Sigmoid colon (tissue), 7 donors: Measurements from ENCODE around the gene SHC3. TPM values are rescaled to one million over a fixed set of nuclear protein-coding genes. Genes with fewer than 3 reads are reported as not detected.

Experiments used
- DNase-seq: peaks from one replicate; pipeline ENCODE4 v3.0.0-alpha.2; 2019
- H3K27ac ChIP-seq, 4 donors: fragments of 200-600 bp; sonication (generic); one replicate each; pipeline ENCODE4 v1.5.1; 2016 to 2019; ENCODE audit warnings: mild to moderate bottlenecking in 1 of 4
- H3K27me3 ChIP-seq, 3 donors: fragments of 200-600 bp; sonication (generic); one replicate each; pipeline ENCODE4 v1.5.1; 2019; ENCODE audit warnings: mild to moderate bottlenecking in 1 of 3
- H3K36me3 ChIP-seq, 4 donors: fragments of 200-600 bp; sonication (generic); one replicate each; pipeline ENCODE4 v1.5.1; 2016 to 2019
- H3K4me1 ChIP-seq, 4 donors: fragments of 200-600 bp; sonication (generic); one replicate each; pipeline ENCODE4 v1.5.1; 2017 to 2019
- H3K4me3 ChIP-seq, 4 donors: fragments of 200-600 bp; sonication (generic); one replicate each; pipeline ENCODE4 v1.5.1; 2017 to 2019; ENCODE audit warnings: mild to moderate bottlenecking in 2 of 4, moderate library complexity in 1 of 4
- H3K9me3 ChIP-seq, 4 donors: fragments of 200-600 bp in 3 of 4; sonication (generic) in 3 of 4; one replicate each; pipeline versions ENCODE4 v1.5.1 to v1.6.1; 2013 to 2019
- EP300 ChIP-seq, 4 donors: sonication (generic); formaldehyde crosslinking; IDR thresholded peaks; one replicate each; pipeline ENCODE4 v1.6.1; 2017; ENCODE audit warnings: antibody characterized with exemption in 4 of 4
- POLR2A ChIP-seq, 2 donors: fragments of 450-650 bp; IDR thresholded peaks; one replicate each; pipeline ENCODE4 v1.6.1; 2016; ENCODE audit warnings: antibody characterized with exemption in 2 of 2, mild to moderate bottlenecking in 2 of 2, moderate library complexity in 2 of 2
- POLR2AphosphoS5 ChIP-seq, 4 donors: sonication (generic); formaldehyde crosslinking; IDR thresholded peaks; one replicate each; pipeline ENCODE4 v1.6.1; 2017; ENCODE audit warnings: antibody characterized with exemption in 4 of 4
- WGBS, 2 donors: extraction: QIAGEN DNeasy Blood & Tissue Kit; methylation state at CpG; one replicate each; pipeline ENCODE4 v1.1.7; 2013; 5-methylcytosine and 5-hydroxymethylcytosine counted together
- intact Hi-C: fragments of 100-400 bp; cut with DNase I; formaldehyde crosslinking; loops from one replicate; pipeline ENCODE4 v1.15.1; 2023
- polyA plus RNA-seq, 3 donors: library from polyadenylated mRNA; stranded (reverse); fragments of 200-250 nt; gene quantifications; one replicate each; pipeline ENCODE4 v1.2.3, GENCODE V29; 2013
- total RNA-seq, 4 donors: library from RNA; depleted of rRNA; stranded (reverse); fragments of >200 nt; gene quantifications; one replicate each; pipeline ENCODE4 v1.1.0, GENCODE V29; 2016
- TF ChIP-seq, protein P1 (sequence below), 4 experiments: fragments of 450-650 bp in 3 of 4; fragments of 200-600 bp in 1 of 4; IDR thresholded peaks; one replicate each; pipeline ENCODE4 v1.5.1; 2016 to 2019; ENCODE audit warnings: antibody characterized with exemption in 4 of 4, mild to moderate bottlenecking in 3 of 4, moderate library complexity in 2 of 4
- donor health status: healthy with polysubstance abuse.
- donor health status: Bipolar disorder and iron deficiency.
- donor health status: healthy.

The SHC3 gene
- total and polyA plus RNA-seq, 7 donors, result 0.32 to 14.7 (median 2.1) TPM; not detected in 1

DNA sequence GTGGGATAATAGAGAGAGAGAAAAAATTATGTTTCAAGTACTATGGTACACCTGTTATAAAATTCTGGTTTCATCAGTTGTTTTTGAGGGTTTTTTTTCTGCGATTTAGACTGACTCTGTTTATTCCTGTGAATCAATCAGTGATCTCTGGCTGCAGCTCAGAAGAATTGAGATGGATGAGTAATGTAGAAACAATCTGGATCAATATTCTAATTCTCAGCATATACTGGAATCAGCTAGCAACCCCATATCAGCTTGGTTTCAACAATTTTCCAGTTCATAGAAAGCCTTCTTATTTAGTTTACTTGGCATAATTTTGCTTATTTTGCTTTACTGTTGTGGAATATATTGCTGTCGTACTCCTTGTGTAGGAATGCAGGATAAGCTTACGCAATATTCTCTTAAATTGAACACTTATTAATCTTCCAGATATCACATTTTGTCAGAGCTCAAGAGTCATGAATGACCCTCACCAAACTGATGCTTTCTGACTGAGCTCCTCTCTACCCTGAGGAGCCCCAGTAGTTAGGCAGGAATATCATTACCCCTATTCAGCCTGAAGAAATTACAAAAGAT is 42.9 kb downstream of the SHC3 start:
- H3K4me1 ChIP-seq, result peaks cover 0 to 31% (median 23%) of the 10 kb centered on the region in 4 donors
- no peaks in the 10 kb centered on the region for H3K9me3 ChIP-seq
- no peak overlapping the region for H3K27ac ChIP-seq
- DNase-seq, result no peak
- H3K27me3 ChIP-seq, result no peaks in the 10 kb centered on the region
- H3K36me3 ChIP-seq, result no peaks in the 10 kb centered on the region
- TF ChIP-seq POLR2A (IDR thresholded peaks at IDR 0.05), result no peak
- TF ChIP-seq EP300 (IDR thresholded peaks at IDR 0.05), result no peak
- WGBS, 2 donors, result 79 to 97% methylated on average over 3 of the region's 3 CpGs
- intact Hi-C loops, result loop anchor here (5.0 kb wide), 1 partner anchor 42 kb away; the partner anchor contains the start of gene SHC3
- no peak overlapping the region for H3K4me3 ChIP-seq

DNA sequence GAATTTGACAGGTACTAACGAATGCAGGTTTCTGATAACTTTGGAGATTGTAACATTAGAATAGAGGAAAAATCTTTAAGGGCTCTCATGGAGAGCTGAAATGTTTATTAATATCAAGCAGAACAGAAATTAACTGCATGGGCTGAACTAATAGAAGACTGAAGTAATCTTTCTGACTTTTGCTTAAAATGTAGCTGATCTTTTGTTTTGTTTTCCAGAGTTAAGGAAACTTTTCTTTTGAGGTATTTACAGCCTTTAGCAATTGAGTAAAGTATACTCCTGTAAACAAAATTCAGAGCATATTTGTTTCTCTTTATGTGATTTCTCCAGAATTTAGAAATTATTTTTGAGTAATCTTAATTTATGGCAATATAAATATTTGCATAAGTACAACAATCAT is 43.9 kb downstream of the SHC3 start:
- TF ChIP-seq, protein P1, sequence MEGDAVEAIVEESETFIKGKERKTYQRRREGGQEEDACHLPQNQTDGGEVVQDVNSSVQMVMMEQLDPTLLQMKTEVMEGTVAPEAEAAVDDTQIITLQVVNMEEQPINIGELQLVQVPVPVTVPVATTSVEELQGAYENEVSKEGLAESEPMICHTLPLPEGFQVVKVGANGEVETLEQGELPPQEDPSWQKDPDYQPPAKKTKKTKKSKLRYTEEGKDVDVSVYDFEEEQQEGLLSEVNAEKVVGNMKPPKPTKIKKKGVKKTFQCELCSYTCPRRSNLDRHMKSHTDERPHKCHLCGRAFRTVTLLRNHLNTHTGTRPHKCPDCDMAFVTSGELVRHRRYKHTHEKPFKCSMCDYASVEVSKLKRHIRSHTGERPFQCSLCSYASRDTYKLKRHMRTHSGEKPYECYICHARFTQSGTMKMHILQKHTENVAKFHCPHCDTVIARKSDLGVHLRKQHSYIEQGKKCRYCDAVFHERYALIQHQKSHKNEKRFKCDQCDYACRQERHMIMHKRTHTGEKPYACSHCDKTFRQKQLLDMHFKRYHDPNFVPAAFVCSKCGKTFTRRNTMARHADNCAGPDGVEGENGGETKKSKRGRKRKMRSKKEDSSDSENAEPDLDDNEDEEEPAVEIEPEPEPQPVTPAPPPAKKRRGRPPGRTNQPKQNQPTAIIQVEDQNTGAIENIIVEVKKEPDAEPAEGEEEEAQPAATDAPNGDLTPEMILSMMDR (IDR thresholded peaks at IDR 0.05), result no peak
- TF ChIP-seq POLR2A (IDR thresholded peaks at IDR 0.05) (no peak), POLR2AphosphoS5 (IDR thresholded peaks at IDR 0.05) (no peak), EP300 (IDR thresholded peaks at IDR 0.05) (no peak)
- Histone ChIP-seq H3K27ac (no peak overlapping the region), H3K4me1 (peaks cover 0 to 31% (median 23%) of the 10 kb centered on the region in 4 donors), H3K4me3 (no peak overlapping the region), H3K27me3 (no peaks in the 10 kb centered on the region), H3K36me3 (no peaks in the 10 kb centered on the region), H3K9me3 (no peaks in the 10 kb centered on the region)
- intact Hi-C loops, result loop anchor here (5.0 kb wide), 1 partner anchor 43 kb away; the partner anchor contains the start of gene SHC3
- 77 to 85% methylated on average over 1 of the region's 1 CpG for WGBS, 2 donors
- DNase-seq, result no peak

DNA sequence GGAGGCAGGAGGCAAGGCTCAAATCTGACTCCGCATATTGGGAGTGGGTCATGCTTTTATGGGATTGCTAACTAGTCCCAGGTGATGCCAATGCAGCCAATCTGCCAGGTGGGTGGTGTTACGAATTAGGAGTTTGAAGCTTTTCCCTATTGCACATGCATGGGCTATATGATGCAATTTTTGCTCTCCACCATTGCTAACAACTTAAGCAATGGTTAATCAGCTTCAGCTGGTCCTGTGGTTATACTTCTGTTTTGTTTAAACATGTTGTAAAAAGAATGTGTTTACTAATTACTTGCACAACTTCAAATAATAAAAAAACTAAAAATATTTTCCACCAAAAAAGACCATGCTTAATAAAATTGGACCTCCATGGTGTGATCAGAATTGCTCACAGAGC is 55.7 kb downstream of the SHC3 start:
- 85 to 92% methylated on average over 2 of the region's 2 CpGs for WGBS, 2 donors
- no peaks in the 10 kb centered on the region for H3K4me1 ChIP-seq
- no peak overlapping the region for H3K4me3 ChIP-seq
- no peak for DNase-seq
- intact Hi-C loops, result no loop called here
- TF ChIP-seq POLR2A (IDR thresholded peaks at IDR 0.05) (no peak), EP300 (IDR thresholded peaks at IDR 0.05) (no peak), POLR2AphosphoS5 (IDR thresholded peaks at IDR 0.05) (no peak)
- TF ChIP-seq, protein P1 (IDR thresholded peaks at IDR 0.05), result no peak
- H3K36me3 ChIP-seq, result no peaks in the 10 kb centered on the region
- peaks cover 0 to 3% (median 0%) of the 10 kb centered on the region in 4 donors for H3K9me3 ChIP-seq
- no peaks in the 10 kb centered on the region for H3K27me3 ChIP-seq
- H3K27ac ChIP-seq, result no peak overlapping the region

DNA sequence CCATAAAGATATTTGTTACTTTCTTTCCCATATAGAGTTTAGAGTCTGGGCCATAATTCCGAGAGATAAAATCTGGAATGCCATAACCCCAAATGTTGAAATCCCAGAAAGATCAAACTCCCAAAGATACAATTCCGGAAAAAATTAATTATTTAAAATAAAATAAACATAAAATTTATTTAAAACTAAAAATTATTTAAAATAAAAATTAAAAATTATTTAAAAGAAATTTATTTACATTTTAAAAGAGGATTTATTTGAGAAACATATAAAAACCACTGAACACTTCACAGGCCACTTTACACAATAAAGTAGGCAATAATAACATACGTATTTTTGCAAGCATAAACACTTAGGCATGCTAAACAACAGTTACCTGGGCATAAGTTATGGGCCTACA is 57.9 kb downstream of the SHC3 start:
- TF ChIP-seq, protein P1 (IDR thresholded peaks at IDR 0.05), result no peak
- TF ChIP-seq EP300 (IDR thresholded peaks at IDR 0.05) (no peak), POLR2A (IDR thresholded peaks at IDR 0.05) (no peak), POLR2AphosphoS5 (IDR thresholded peaks at IDR 0.05) (no peak)

DNA sequence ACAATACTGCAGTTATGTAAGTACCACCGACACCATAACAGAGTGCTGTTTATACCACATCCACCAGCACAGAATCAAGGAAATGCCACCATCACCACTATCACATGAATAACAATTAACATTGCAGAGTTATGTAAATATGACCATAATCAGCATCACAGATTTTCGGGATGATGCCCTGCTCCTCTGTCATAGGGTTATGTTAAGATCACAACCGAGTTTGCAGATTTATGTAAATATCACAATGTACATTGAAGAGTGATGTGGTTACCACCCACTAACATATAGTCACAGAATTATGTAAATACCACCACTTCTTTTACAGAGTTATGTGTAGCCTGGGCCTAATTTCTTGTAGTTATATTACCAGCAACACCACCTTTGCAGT is 61.8 kb downstream of the SHC3 start:
- Histone ChIP-seq H3K27ac (no peak overlapping the region), H3K27me3 (no peaks in the 10 kb centered on the region), H3K4me1 (no peaks in the 10 kb centered on the region), H3K4me3 (no peak overlapping the region), H3K9me3 (peaks cover 0 to 3% (median 0%) of the 10 kb centered on the region in 4 donors), H3K36me3 (no peaks in the 10 kb centered on the region)
- no peak for DNase-seq
- 81 to 86% methylated on average over 3 of the region's 3 CpGs for WGBS, 2 donors
- TF ChIP-seq, protein P1 (IDR thresholded peaks at IDR 0.05), result no peak
- TF ChIP-seq POLR2A (IDR thresholded peaks at IDR 0.05) (no peak), POLR2AphosphoS5 (IDR thresholded peaks at IDR 0.05) (no peak), EP300 (IDR thresholded peaks at IDR 0.05) (no peak)
- intact Hi-C loops, result no loop called here

More for the DNA sequence above, 57.9 kb downstream of the SHC3 start:
- peaks cover 0 to 3% (median 0%) of the 10 kb centered on the region in 4 donors for H3K9me3 ChIP-seq
- no peak overlapping the region for H3K27ac ChIP-seq
- intact Hi-C loops, result no loop called here
- no peaks in the 10 kb centered on the region for H3K27me3 ChIP-seq
- DNase-seq, result no peak
- no peaks in the 10 kb centered on the region for H3K4me1 ChIP-seq
- WGBS, 2 donors, result 86 to 92% methylated on average over 3 of the region's 3 CpGs
- H3K36me3 ChIP-seq, result no peaks in the 10 kb centered on the region
- no peak overlapping the region for H3K4me3 ChIP-seq
